Mesodermal cell (in vitro differentiated cells): ENCODE data around the gene TBX2.

Experiments
- H3K27ac ChIP-seq: 2 replicates; pipeline ENCODE4 v1.7.0; 2013; ENCODE audit warnings: mild to moderate bottlenecking, low read depth, low read length, moderate library complexity; ENCODE audit not compliant: severe bottlenecking
- H3K36me3 ChIP-seq: 2 replicates; pipeline ENCODE4 v1.7.1; 2013; ENCODE audit warnings: mild to moderate bottlenecking, low read length, moderate library complexity; ENCODE audit not compliant: control insufficient read depth, insufficient read depth
- H3K4me1 ChIP-seq: one replicate; pipeline ENCODE4 v1.7.1; 2013; ENCODE audit warnings: mild to moderate bottlenecking, low read length; ENCODE audit not compliant: insufficient read depth, control insufficient read depth, poor library complexity, severe bottlenecking
- H3K4me3 ChIP-seq: 2 replicates; pipeline ENCODE4 v1.7.0; 2013; ENCODE audit warnings: low read length, control low read depth, mild to moderate bottlenecking; ENCODE audit not compliant: insufficient read depth, poor library complexity, severe bottlenecking; ENCODE audit errors: extremely low read depth
- H3K9me3 ChIP-seq: 2 replicates; pipeline ENCODE4 v1.7.1; 2013; ENCODE audit warnings: mild to moderate bottlenecking, low read length, moderate library complexity; ENCODE audit not compliant: control insufficient read depth
- WGBS, 2 experiments: methylation state at CpG; one replicate each; pipeline ENCODE4 v1.1.5; 2013; ENCODE audit warnings: missing lambda C conversion rate in 2 of 2; ENCODE audit not compliant: insufficient coverage in 2 of 2; 5-methylcytosine and 5-hydroxymethylcytosine counted together

Gene TBX2

GRCh38 chr17:61404663-61404912, 4.9 kb downstream of the TBX2 start:
- no peaks in the 10 kb centered on the region for H3K36me3 ChIP-seq
- H3K4me3 ChIP-seq, result no peak overlapping the region
- no peaks in the 10 kb centered on the region for H3K9me3 ChIP-seq
- H3K27ac ChIP-seq, result no peak overlapping the region
- H3K4me1 ChIP-seq, result peaks cover 13% of the 10 kb centered on the region
- WGBS, 2 experiments, result 6 to 11% methylated on average over 23 to 25 of the region's 27 CpGs

GRCh38 chr17:61404913-61405685, 5.5 kb downstream of the TBX2 start:
- H3K4me1 ChIP-seq, result peaks cover 13% of the 10 kb centered on the region
- no peak overlapping the region for H3K4me3 ChIP-seq
- H3K9me3 ChIP-seq, result no peaks in the 10 kb centered on the region
- H3K27ac ChIP-seq, result no peak overlapping the region
- WGBS, 2 experiments, result 29% methylated on average over 61 to 67 of the region's 71 CpGs
- H3K36me3 ChIP-seq, result no peaks in the 10 kb centered on the region

DNA sequence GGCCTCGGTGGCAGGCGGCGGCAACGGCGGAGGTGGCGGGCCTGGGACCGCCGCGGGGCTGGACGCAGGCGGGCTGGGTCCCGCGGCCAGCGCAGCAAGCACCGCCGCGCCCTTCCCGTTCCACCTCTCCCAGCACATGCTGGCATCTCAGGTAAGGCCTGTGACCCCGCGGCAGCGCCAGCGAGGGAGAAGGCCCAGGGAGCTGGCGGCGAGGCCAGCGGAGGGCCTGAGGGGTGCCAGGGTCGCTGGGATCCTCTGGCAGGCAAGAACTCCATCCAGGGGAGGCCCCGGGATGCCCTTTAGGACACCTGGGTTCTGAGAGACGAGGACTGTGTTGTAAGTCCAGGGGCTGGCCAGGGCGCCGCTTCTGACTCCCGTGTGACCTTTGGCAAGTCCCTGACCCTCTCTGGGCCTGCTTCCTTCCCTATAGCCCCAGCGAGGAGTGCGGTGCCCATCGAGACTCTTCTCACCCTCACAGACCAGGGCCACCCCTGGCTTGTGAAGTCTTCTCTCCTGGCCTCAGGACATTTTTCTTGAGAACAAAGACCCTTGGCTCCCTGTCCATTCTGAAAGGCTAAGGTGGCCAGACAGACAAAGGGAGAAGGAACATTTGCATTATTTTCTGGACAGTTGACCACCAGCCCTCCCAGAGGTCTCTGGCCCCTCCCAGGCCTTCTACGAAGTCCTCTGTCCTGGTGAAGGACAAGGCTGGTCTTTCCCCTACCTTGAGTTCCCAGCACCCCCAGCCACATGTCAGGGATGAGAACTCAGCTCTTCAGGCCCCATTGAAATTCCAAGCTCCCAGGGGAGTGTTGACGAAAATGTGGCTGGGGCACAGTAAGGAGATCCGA, 6.3 kb downstream of the TBX2 start:
- no peaks in the 10 kb centered on the region for H3K9me3 ChIP-seq
- WGBS, 2 experiments, result 48 to 50% methylated on average over 31 to 34 of the region's 37 CpGs
- H3K36me3 ChIP-seq, result no peaks in the 10 kb centered on the region
- H3K4me3 ChIP-seq, result no peak overlapping the region
- H3K27ac ChIP-seq, result no peak overlapping the region
- peaks cover 13% of the 10 kb centered on the region for H3K4me1 ChIP-seq

DNA sequence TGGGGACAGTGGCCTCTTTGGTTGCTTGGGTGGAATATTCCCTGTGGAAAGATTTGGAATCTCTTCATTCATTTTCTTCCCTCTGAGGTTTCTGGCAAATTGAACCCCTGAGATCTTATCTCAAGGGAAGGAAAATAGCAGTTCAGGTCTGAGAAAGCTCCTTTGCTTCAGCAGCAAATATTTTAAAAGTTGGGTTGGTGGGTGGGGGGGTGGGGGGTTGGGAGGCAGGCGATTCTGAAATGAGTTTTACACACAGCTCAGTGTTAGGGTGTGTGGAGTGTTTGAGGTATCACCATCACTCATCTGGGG, 6.8 kb downstream of the TBX2 start:
- no peaks in the 10 kb centered on the region for H3K9me3 ChIP-seq
- 57% methylated on average over 1 of the region's 1 CpG; no CpG with 5 or more reads in 1 of the 2 experiments for WGBS, 2 experiments

GRCh38 chr17:61406971-61407911, 7.6 kb downstream of the TBX2 start:
- H3K4me3 ChIP-seq, result no peak overlapping the region
- 39 to 46% methylated on average over 7 to 8 of the region's 8 CpGs for WGBS, 2 experiments
- no peak overlapping the region for H3K27ac ChIP-seq
- no peaks in the 10 kb centered on the region for H3K9me3 ChIP-seq
- H3K4me1 ChIP-seq, result peaks cover 3% of the 10 kb centered on the region
- H3K36me3 ChIP-seq, result no peaks in the 10 kb centered on the region

More for the DNA sequence above, 6.8 kb downstream of the TBX2 start:
- Histone ChIP-seq H3K4me3 (no peak overlapping the region), H3K4me1 (peaks cover 8% of the 10 kb centered on the region), H3K36me3 (no peaks in the 10 kb centered on the region), H3K27ac (no peak overlapping the region)

DNA sequence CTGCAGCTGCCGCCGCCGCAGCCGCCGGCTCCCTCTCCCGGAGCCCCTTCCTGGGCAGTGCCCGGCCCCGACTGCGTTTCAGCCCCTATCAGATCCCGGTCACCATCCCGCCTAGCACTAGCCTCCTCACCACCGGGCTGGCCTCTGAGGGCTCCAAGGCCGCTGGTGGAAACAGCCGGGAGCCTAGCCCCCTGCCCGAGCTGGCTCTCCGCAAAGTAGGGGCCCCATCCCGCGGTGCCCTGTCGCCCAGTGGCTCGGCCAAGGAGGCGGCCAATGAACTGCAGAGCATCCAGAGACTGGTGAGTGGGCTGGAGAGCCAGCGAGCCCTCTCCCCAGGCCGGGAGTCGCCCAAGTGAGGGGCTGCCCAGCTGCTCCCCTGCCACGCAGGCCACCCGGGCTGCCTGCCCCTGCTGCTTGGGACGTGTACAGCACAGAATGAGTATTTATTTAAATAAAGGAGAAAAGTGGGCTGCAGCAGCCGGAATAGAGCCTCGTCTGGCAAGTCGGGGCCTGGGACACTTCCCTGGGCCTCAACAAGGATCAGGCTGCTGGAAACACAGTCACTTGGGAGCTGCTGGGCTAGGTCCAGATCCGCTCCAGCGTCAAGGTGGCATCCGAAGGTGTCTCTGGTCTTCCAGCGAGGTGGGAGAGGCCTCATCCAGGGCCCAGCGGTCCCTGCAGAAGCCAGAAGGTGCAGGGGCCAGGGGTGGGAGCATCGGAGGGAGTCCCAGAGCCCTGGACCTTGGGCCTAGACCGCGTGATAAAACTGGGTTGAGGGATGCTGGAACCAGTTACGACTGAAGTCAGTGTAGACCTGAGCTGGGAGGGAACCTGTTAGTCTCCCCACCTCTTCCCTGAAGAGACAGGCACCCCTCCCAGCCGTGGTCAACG, 8.8 kb downstream of the TBX2 start:
- WGBS, 2 experiments, result 40 to 41% methylated on average over 34 to 35 of the region's 41 CpGs
- H3K4me3 ChIP-seq, result no peak overlapping the region
- H3K4me1 ChIP-seq, result no peaks in the 10 kb centered on the region
- H3K27ac ChIP-seq, result no peak overlapping the region
- no peaks in the 10 kb centered on the region for H3K36me3 ChIP-seq
- no peaks in the 10 kb centered on the region for H3K9me3 ChIP-seq

DNA sequence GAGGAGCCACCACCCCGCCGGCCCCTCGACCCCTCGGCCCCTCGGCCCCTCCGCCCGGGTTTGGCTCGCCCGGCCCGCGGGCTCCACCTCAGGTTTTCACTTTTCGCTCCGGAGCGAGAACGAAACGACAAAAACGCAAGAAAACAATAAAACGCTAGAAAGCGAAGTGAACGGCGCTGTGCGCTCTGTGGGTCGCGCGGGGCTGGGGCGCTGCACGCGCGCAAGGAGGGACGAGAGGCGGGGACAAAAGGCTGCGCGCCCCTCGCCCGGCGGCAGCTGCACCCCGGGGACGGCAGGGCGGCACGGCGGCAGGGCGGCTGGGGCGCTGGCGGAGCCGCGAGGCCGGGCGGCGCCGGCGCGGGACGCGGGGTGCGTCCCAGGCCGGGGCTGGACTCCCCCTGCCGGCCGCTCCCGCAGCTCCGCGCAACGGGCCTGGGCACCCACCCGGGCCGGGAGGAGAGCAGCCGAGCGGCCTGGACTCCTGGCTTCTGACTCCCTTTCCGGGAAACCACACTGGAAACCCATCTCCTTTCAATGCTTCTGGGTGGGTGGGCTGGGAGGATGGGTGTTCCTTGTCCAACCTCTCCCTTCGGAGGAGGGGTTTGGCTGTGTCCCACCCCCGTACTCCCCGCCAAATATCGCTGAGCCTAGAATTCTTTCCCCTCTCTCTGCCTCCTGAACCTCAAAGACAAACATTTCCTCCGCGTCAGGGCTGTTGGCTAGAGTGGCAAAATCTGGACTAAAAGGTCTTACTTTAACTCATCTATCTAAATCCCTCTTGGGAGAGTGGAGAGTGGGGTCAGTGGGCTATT, 9.9 kb downstream of the TBX2 start:
- Histone ChIP-seq H3K36me3 (no peaks in the 10 kb centered on the region), H3K27ac (no peak overlapping the region), H3K4me1 (no peaks in the 10 kb centered on the region), H3K9me3 (no peaks in the 10 kb centered on the region), H3K4me3 (peak overlapping the region; percentile 30)
- WGBS, 2 experiments, result 2 to 4% methylated on average over 23 to 49 of the region's 73 CpGs

- Histone ChIP-seq H3K36me3 (no peaks in the 10 kb centered on the region), H3K4me3 (peak overlapping the region; percentile 57), H3K27ac (no peak overlapping the region), H3K9me3 (no peaks in the 10 kb centered on the region), H3K4me1 (no peaks in the 10 kb centered on the region)
- WGBS, 2 experiments, result 7 to 13% methylated on average over 33 to 41 of the region's 48 CpGs
Observed at GRCh38 chr17:61410141-61411010, 10.7 kb downstream of the TBX2 start.

- Histone ChIP-seq H3K9me3 (no peaks in the 10 kb centered on the region), H3K36me3 (no peaks in the 10 kb centered on the region), H3K4me3 (peak overlapping the region; percentile 57), H3K27ac (peak overlapping the region; percentile 29), H3K4me1 (no peaks in the 10 kb centered on the region)
- 1% methylated on average over 18 to 23 of the region's 29 CpGs for WGBS, 2 experiments
Observed at GRCh38 chr17:61411011-61411260, 11.3 kb downstream of the TBX2 start.
